ENCODE measurements around the gene GET3. TPM values are rescaled to one million over a fixed set of nuclear protein-coding genes. Genes with fewer than 3 reads are reported as not detected.

The GET3 gene
- total and polyA plus RNA-seq, 2 of the 13 experiments (the other 11 are each of a cell fraction or from before 2014, with no cell fraction given) = 57.7 to 59.4 TPM

- TF ChIP-seq PRDM10 (CRISPR knock-in tag; IDR thresholded peaks at IDR 0.05; ENCODE audit: low read depth) (peak; percentile 96), TOPORS (CRISPR knock-in tag; IDR thresholded peaks at IDR 0.05) (0 out of 2 replicates have a peak, but pooled peaks have one; percentile 71), KAT8 (CRISPR knock-in tag; IDR thresholded peaks at IDR 0.05) (peak; percentile 88), TERF1 (CRISPR knock-in tag; IDR thresholded peaks at IDR 0.05) (0 out of 2 replicates have a peak, but pooled peaks have one; percentile 67), BRF2 (CRISPR knock-in tag; IDR thresholded peaks at IDR 0.05) (no peak), ZNF30 (CRISPR knock-in tag; IDR thresholded peaks at IDR 0.05) (no peak), FOXM1 (CRISPR knock-in tag; IDR thresholded peaks at IDR 0.05) (no peak), ZNF256 (CRISPR knock-in tag; conservative IDR thresholded peaks at IDR 0.05) (no peak), YEATS4 (CRISPR knock-in tag; IDR thresholded peaks at IDR 0.05; ENCODE audit: borderline replicate concordance) (peak; percentile 76), YEATS2 (CRISPR knock-in tag; IDR thresholded peaks at IDR 0.05; ENCODE audit: borderline replicate concordance) (peak; percentile 77; the same call in 1 of the 2 replicates), ZNF326 (CRISPR knock-in tag; IDR thresholded peaks at IDR 0.05; ENCODE audit: borderline replicate concordance) (no peak), TCF7L2 (IDR thresholded peaks at IDR 0.05; ENCODE audit: low read depth, low read length) (no peak), MYC (CRISPR knock-in tag; IDR thresholded peaks at IDR 0.05; ENCODE audit: borderline replicate concordance) (peak; percentile 86; the same call in 1 of the 2 replicates), HBP1 (CRISPR knock-in tag; IDR thresholded peaks at IDR 0.05; ENCODE audit: low read depth) (no peak), MIER2 (CRISPR knock-in tag; IDR thresholded peaks at IDR 0.05) (no peak)
These were observed 54.2 kb downstream of the GET3 start, which contains the start of gene JUNB (continued) for GRCh38 chr19:12791345-12792050.

Data from HepG2 (cell line).